Stimulated activated effector memory CD8-positive, alpha-beta T cell treated with anti-CD3 and anti-CD28 coated beads, Interleukin-12 subunit alpha, Interleukin-12 subunit beta, amount 100 ng/mL, for 72 hours (primary cell): ENCODE data around the gene TOB1.

Experiments used
- ATAC-seq: fragments of 150-1000 bp; cut with Tn5 transposase; 2 replicates; pipeline ENCODE4 v1.10.0; 2021
- DNase-seq, 2 donors: peaks; one replicate each; pipeline ENCODE4 v3.0.0; 2021 to 2022; ENCODE audit warnings: low spot score in 2 of 2
- H3K27ac Mint-ChIP-seq: one replicate; pipeline ENCODE4 v1.8.0; 2022; ENCODE audit warnings: mild to moderate bottlenecking, mixed read lengths
- H3K36me3 Mint-ChIP-seq: one replicate; pipeline ENCODE4 v1.8.0; 2022; ENCODE audit warnings: mild to moderate bottlenecking, mixed read lengths
- H3K4me1 Mint-ChIP-seq: one replicate; pipeline ENCODE4 v1.8.0; 2022; ENCODE audit warnings: mixed read lengths
- H3K4me3 Mint-ChIP-seq: one replicate; pipeline ENCODE4 v1.8.0; 2022; ENCODE audit warnings: mild to moderate bottlenecking, mixed read lengths
- H3K9me3 Mint-ChIP-seq: one replicate; pipeline ENCODE4 v1.8.0; 2022; ENCODE audit warnings: mixed read lengths

TOB1 gene

GRCh38 chr17:50818921-50819657 is 47.1 kb downstream of the TOB1 start:
- Mint-ChIP-seq H3K36me3 (no peaks in the 10 kb centered on the region), H3K27ac (peak overlapping the region; percentile 1), H3K4me1 (peaks cover 16% of the 10 kb centered on the region), H3K9me3 (no peaks in the 10 kb centered on the region), H3K4me3 (no peak overlapping the region)
- DNase-seq (no peak), ATAC-seq (peak; percentile 63)

- DNase-seq, result no peak
- Mint-ChIP-seq H3K9me3 (no peaks in the 10 kb centered on the region), H3K27ac (no peak overlapping the region), H3K36me3 (no peaks in the 10 kb centered on the region), H3K4me3 (no peak overlapping the region), H3K4me1 (peaks cover 16% of the 10 kb centered on the region)
- ATAC-seq, result no peak
Measured at GRCh38 chr17:50818261-50818660, 47.9 kb downstream of the TOB1 start.

- Mint-ChIP-seq H3K36me3 (no peaks in the 10 kb centered on the region), H3K4me1 (peaks cover 16% of the 10 kb centered on the region), H3K4me3 (no peak overlapping the region), H3K9me3 (no peaks in the 10 kb centered on the region), H3K27ac (no peak overlapping the region)
- ATAC-seq (no peak), DNase-seq (no peak)
Measured at GRCh38 chr17:50817838-50818237, 48.3 kb downstream of the TOB1 start.

- peak; percentile 74 for ATAC-seq
- no peaks in the 10 kb centered on the region for H3K36me3 Mint-ChIP-seq
Measured at GRCh38 chr17:50816771-50817751, 49.1 kb downstream of the TOB1 start.

DNA sequence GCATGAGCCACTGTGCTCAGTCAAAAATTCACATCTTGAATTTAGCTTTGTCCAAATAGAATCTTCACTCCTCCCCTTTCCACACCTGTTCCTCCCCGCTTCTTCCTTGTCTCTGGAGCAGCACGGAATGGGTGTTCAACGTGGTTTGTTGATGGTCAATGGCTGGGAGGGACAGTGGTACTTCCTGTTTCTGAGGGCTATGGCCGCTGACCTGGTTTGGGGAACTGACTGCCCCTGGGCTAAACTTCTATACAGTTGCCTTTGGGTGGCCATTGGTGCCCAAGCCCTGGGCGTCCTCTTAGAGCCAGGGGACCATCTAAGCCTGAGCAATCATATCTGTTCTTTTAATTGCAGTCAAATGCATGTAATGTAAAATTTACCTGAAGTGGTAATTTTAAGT is 49.9 kb downstream of the TOB1 start:
- DNase-seq (no peak), ATAC-seq (no peak)
- Mint-ChIP-seq H3K4me3 (no peak overlapping the region), H3K4me1 (peaks cover 10% of the 10 kb centered on the region), H3K36me3 (no peaks in the 10 kb centered on the region), H3K9me3 (no peaks in the 10 kb centered on the region), H3K27ac (no peak overlapping the region)

More at GRCh38 chr17:50816771-50817751, 49.1 kb downstream of the TOB1 start:
- peak; percentile 63 to 80 for DNase-seq
- Mint-ChIP-seq H3K4me1 (peaks cover 16% of the 10 kb centered on the region), H3K4me3 (peak overlapping the region; percentile 19), H3K9me3 (no peaks in the 10 kb centered on the region), H3K27ac (no peak overlapping the region)

GRCh38 chr17:50815400-50815799 is 50.8 kb downstream of the TOB1 start:
- peaks cover 10% of the 10 kb centered on the region for H3K4me1 Mint-ChIP-seq
- ATAC-seq, result no peak
- H3K36me3 Mint-ChIP-seq, result no peaks in the 10 kb centered on the region
- no peak for DNase-seq
- no peak overlapping the region for H3K4me3 Mint-ChIP-seq
- no peaks in the 10 kb centered on the region for H3K9me3 Mint-ChIP-seq
- H3K27ac Mint-ChIP-seq, result no peak overlapping the region

DNA sequence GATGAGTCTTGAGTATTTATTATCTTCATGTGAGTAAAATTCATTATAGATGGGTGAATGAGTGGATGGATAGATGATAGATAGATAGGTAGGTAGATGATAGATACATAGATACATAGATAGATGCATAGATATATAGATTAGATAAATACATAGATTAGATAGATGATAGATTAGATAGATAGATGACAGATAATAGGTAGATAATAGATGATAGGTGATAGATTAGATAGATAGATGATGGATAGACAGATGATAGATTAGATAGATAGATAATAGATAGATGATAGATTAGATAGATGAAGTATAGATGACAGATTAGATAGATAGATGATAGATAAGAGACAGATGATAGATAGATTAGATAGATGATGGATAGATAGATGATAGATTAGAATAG is 52.6 kb downstream of the TOB1 start:
- Mint-ChIP-seq H3K4me1 (peaks cover under 1% of the 10 kb centered on the region), H3K4me3 (no peak overlapping the region), H3K9me3 (no peaks in the 10 kb centered on the region), H3K27ac (no peak overlapping the region), H3K36me3 (no peaks in the 10 kb centered on the region)
- DNase-seq (no peak), ATAC-seq (no peak)
